ENCODE data around the gene GLYAT.
"Not testable (repeated sequence)": the region's sequence is repeated elsewhere in the genome, so short reads cannot be mapped to it uniquely, and the experiment has no call there.

GLYAT gene

GRCh38 chr11:58744988-58745704 is 13.4 kb upstream of the GLYAT start:
- no peak for DNase-seq (ENCODE audit: low read depth in 2 of 3, low spot score in 1 of 3)

GRCh38 chr11:58742981-58743880 is 11.5 kb upstream of the GLYAT start:
- DNase-seq (ENCODE audit: low read depth in 2 of 3, low spot score in 1 of 3): no peak

GRCh38 chr11:58742140-58742539 is 10.4 kb upstream of the GLYAT start:
- no peak for DNase-seq (ENCODE audit: low read depth in 2 of 3, low spot score in 1 of 3)

GRCh38 chr11:58741127-58741526 is 9.4 kb upstream of the GLYAT start:
- no peak for DNase-seq (ENCODE audit: low read depth in 2 of 3, low spot score in 1 of 3)

GRCh38 chr11:58740447-58740846 is 8.7 kb upstream of the GLYAT start:
- no peak for DNase-seq (ENCODE audit: low read depth in 2 of 3, low spot score in 1 of 3)

GRCh38 chr11:58739725-58740430 is 8.1 kb upstream of the GLYAT start:
- no peak for DNase-seq (ENCODE audit: low read depth in 2 of 3, low spot score in 1 of 3)

- no peak for DNase-seq (ENCODE audit: low read depth in 2 of 3, low spot score in 1 of 3)
Measured at GRCh38 chr11:58734681-58735490, 3.1 kb upstream of the GLYAT start.

- DNase-seq (ENCODE audit: low read depth in 2 of 3, low spot score in 1 of 3): no peak
Measured at GRCh38 chr11:58730507-58731089, 1.1 kb downstream of the GLYAT start.

DNA sequence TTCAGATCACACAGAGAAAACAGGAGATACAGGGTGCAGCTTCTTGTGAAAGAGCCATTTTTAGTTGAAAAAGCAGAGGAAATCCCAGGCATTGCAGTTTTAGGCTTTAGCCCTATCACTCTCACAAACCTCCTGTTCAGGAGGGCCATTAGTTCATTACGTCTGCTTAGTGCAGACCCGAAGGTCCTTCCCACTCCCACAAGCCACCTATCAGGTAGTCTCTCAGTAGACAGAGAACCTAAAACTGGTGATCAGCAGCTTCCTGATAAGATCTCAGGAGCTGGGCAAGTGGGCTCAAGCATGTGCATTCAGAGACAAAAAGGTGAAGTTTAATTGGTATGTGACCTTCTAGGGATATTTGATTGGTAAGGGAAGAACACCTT is 4.3 kb downstream of the GLYAT start:
- DNase-seq (ENCODE audit: low read depth in 2 of 3, low spot score in 1 of 3): no peak

GRCh38 chr11:58726737-58727414 is 4.9 kb downstream of the GLYAT start:
- no peak for DNase-seq (ENCODE audit: low read depth in 2 of 3, low spot score in 1 of 3)

- no peak for DNase-seq (ENCODE audit: low read depth in 2 of 3, low spot score in 1 of 3)
Measured at GRCh38 chr11:58719406-58720117, 12.2 kb downstream of the GLYAT start.

DNA sequence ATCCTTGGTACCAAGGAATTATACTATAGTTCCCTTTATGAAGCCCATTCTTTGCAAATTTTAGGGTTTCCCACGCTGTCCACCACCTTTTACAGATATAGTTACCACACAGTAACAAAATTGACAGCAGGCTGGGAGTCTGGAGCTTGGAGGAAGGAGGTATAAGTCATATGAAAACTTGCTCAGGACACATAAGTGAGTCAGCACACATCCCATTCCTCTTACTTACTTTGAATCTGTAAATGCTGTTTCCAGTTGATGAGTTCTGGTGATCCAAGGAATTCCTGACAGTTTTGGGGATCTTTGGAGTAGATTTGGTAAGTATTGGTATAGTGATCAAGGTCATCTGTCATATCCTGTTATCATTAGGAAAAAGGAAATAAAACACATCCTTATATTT is 19.2 kb downstream of the GLYAT start:
- DNase-seq (ENCODE audit: low read depth in 2 of 3, low spot score in 1 of 3): no peak

DNA sequence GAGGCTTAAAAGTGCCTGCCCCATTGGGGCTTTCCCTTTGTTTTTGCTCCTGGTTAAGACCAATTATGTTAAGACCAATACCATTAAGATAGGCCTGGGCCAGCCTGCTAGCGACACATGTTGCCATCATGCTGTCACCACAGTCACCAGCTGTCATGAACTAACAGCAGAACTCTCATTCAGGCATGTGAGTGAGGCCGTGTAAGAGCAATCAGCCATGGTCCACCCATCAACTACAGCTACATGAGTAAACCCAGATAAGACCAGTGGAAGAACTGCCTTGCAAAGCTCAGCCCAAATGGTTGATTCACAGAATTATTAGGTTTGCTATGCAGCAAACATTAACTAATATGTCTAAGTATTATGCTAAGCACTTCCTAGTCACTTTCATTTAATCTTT is 19.9 kb downstream of the GLYAT start:
- DNase-seq (ENCODE audit: low read depth in 2 of 3, low spot score in 1 of 3): no peak

- DNase-seq (ENCODE audit: low read depth in 2 of 3, low spot score in 1 of 3): no peak
Measured at GRCh38 chr11:58707767-58708166, 24.0 kb downstream of the GLYAT start.

GRCh38 chr11:58696825-58697224 is 34.9 kb downstream of the GLYAT start:
- DNase-seq (ENCODE audit: low read depth in 2 of 3, low spot score in 1 of 3): not testable (repeated sequence)

GRCh38 chr11:58693026-58693425 is 38.7 kb downstream of the GLYAT start:
- no peak for DNase-seq (ENCODE audit: low read depth in 2 of 3, low spot score in 1 of 3)

GRCh38 chr11:58691675-58692074 is 40.1 kb downstream of the GLYAT start:
- DNase-seq (ENCODE audit: low read depth in 2 of 3, low spot score in 1 of 3): no peak

DNA sequence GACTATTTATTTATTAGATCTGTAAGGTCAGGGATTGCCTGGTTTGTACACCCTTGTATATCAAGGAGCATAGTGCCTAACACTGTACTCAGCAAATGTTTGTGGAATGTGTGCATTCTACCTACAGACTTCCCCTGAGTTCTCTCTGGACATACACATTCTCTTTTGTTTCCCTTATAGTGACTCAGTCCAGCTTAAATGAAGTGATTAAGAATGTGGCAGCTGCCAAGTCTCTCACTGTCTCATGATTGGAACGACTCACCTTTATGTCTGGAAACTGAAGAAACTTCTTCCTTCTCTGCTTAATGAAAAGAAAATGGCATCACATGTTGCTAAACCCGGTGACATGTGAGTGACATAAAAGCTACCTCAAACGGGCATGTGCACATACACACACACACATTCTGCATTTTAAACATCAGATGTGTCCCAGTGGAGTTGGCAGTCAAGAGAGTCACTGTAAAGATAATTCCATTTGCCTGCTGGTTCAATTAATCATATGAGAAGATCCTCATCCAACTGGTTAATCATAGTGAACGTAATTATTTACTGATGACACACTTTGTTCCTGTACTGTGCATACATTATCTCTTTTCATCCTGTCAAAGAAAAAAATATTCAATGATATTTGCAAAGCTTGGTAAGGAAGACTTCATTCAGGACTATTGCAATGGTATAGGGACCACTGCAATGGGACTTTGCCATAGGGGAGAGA is 42.8 kb downstream of the GLYAT start:
- no peak for DNase-seq (ENCODE audit: low read depth in 2 of 3, low spot score in 1 of 3)

Measured in stimulated activated CD4-positive, alpha-beta T cell treated with anti-CD3 and anti-CD28 coated beads, Interleukin-12 subunit alpha, Interleukin-12 subunit beta, amount 100 ng/mL, for 48 hours (primary cell).